Measurements from ENCODE around the gene RNF212B.

DNA sequence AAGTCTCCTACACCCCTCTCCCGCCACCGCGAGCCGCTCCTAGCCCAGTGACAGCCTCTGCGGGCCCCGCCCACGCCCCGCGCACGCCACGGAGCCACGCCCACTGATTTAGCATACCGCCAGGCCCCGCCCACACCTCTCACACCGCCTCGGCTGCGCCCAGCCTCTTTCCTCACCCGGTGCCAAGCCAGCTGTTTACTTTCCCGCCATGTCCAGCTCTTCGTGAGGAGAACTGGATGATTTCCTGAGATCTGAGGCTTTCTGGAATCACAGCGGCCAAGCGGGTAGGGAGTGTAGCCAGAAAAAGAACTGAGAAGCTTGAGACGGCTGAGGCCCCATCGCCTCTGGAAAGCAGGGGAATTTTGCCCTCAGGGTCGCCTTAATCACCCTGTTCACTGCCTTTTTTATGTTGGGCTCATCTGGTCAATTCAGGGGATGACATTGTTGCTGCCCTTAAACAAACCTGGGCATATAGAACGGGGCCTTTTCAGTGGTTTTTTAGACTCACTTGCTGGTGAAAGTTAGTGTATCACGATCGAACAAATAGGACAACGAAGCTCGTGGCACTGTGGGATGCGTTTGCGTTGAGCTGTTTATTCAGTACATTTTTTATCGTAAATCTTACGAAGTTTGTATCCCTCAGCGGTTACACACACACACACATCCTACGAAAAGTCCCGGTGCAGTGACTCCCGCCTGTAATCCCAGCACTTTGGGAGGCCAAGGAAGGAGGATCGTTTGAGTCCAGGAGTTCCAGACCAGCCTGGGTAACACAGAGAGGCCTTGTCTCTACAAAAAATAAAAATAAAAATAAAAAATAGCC, at the start of gene RNF212B:
- TF ChIP-seq ZNF701 (tag by site-specific recombination; IDR thresholded peaks at IDR 0.05) (no peak), ZBTB48 (tag by site-specific recombination; IDR thresholded peaks at IDR 0.05) (no peak), ZNF677 (tag by site-specific recombination; IDR thresholded peaks at IDR 0.05) (no peak)

All from HEK293 (cell line).